KMS-11 (cell line): Measurements from ENCODE around the gene HDAC10.

Source experiments
- H2AFZ ChIP-seq: fragments of 200-600 bp; sonication (generic); 2 replicates; pipeline ENCODE4 v1.6.1; 2016; ENCODE audit warnings: antibody characterized with exemption, mixed run types, low read depth
- H3K27ac ChIP-seq: fragments of 200-600 bp; sonication (generic); 2 replicates; pipeline ENCODE4 v1.6.1; 2016; ENCODE audit warnings: mild to moderate bottlenecking, mixed run types
- H3K27me3 ChIP-seq: fragments of 200-600 bp; sonication (generic); 2 replicates; pipeline ENCODE4 v1.6.1; 2017; ENCODE audit warnings: mild to moderate bottlenecking, low read depth, mixed run types, moderate library complexity; ENCODE audit not compliant: insufficient read depth
- H3K36me3 ChIP-seq: fragments of 200-600 bp; sonication (generic); 2 replicates; pipeline ENCODE4 v1.6.1; 2017; ENCODE audit warnings: mild to moderate bottlenecking, mixed run types; ENCODE audit not compliant: insufficient read depth
- H3K4me1 ChIP-seq: fragments of 200-600 bp; sonication (generic); 2 replicates; pipeline ENCODE4 v1.6.1; 2016; ENCODE audit warnings: mild to moderate bottlenecking, low read depth, mixed run types; ENCODE audit not compliant: poor library complexity, severe bottlenecking
- H3K4me2 ChIP-seq: fragments of 200-600 bp; sonication (generic); 2 replicates; pipeline ENCODE4 v1.7.0; 2016; ENCODE audit warnings: mild to moderate bottlenecking, mixed run types
- H3K4me3 ChIP-seq: fragments of 200-600 bp; sonication (generic); IDR thresholded peaks from 2 replicates; pipeline ENCODE4 v1.6.1; 2017; ENCODE audit warnings: low read depth, low read length, mixed read lengths; ENCODE audit not compliant: insufficient read depth
- H3K79me2 ChIP-seq: fragments of 200-600 bp; sonication (generic); 2 replicates; pipeline ENCODE4 v1.6.1; 2016; ENCODE audit warnings: low read depth, mixed run types; ENCODE audit not compliant: insufficient read depth
- H3K9ac ChIP-seq: fragments of 200-600 bp; sonication (generic); 2 replicates; pipeline ENCODE4 v1.6.1; 2016; ENCODE audit warnings: mild to moderate bottlenecking, mixed run types
- H4K20me1 ChIP-seq: fragments of 200-600 bp; sonication (generic); 2 replicates; pipeline ENCODE4 v1.6.1; 2016; ENCODE audit warnings: mild to moderate bottlenecking, mixed run types; ENCODE audit not compliant: insufficient read depth
- TF ChIP-seq, protein P1 (sequence below): fragments of 200-600 bp; sonication (generic); conservative IDR thresholded peaks from 2 replicates; pipeline ENCODE4 v1.6.1; 2017; ENCODE audit warnings: low read depth, mild to moderate bottlenecking, antibody characterized with exemption, low read length, moderate library complexity, mixed read lengths

Gene HDAC10

DNA sequence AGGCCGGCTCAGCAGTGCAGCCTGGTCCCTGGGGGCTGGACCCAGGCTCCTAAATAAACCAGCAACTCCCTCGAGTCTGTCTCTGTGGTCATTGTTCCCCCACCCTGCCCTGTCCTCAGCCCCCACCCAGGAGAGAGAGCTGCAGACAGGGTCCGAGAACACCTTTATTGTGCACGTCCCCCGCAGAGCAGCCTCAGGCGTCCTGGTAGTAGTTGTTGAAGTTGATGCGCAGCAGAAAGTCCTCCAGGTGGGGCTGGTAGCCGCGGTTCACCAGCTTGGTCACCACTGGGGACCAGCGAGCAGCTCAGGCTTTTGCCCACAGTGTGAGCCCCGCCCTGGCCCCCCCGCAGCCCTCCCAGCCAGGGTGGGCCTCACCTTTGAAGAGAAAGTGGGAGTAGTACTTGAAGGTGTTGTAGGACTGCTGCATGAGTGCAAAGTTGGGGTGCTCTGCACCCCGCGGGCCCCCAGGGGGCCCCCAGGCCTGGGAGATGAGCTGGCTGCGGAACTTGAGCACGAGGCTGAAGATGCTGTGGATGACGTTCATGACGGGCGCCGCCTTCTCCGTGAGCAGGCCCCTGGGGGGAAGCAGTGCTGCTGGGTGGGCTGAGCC lies 33.4 kb downstream of the HDAC10 start:
- Histone ChIP-seq H3K4me3 (no peak overlapping the region), H2AFZ (no peak overlapping the region), H3K27me3 (no peaks in the 10 kb centered on the region), H3K4me2 (no peak overlapping the region), H3K27ac (no peak overlapping the region), H4K20me1 (no peaks in the 10 kb centered on the region), H3K4me1 (no peaks in the 10 kb centered on the region), H3K79me2 (no peaks in the 10 kb centered on the region), H3K9ac (no peak overlapping the region), H3K36me3 (no peaks in the 10 kb centered on the region)
- TF ChIP-seq, protein P1, sequence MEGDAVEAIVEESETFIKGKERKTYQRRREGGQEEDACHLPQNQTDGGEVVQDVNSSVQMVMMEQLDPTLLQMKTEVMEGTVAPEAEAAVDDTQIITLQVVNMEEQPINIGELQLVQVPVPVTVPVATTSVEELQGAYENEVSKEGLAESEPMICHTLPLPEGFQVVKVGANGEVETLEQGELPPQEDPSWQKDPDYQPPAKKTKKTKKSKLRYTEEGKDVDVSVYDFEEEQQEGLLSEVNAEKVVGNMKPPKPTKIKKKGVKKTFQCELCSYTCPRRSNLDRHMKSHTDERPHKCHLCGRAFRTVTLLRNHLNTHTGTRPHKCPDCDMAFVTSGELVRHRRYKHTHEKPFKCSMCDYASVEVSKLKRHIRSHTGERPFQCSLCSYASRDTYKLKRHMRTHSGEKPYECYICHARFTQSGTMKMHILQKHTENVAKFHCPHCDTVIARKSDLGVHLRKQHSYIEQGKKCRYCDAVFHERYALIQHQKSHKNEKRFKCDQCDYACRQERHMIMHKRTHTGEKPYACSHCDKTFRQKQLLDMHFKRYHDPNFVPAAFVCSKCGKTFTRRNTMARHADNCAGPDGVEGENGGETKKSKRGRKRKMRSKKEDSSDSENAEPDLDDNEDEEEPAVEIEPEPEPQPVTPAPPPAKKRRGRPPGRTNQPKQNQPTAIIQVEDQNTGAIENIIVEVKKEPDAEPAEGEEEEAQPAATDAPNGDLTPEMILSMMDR, result no peak

DNA sequence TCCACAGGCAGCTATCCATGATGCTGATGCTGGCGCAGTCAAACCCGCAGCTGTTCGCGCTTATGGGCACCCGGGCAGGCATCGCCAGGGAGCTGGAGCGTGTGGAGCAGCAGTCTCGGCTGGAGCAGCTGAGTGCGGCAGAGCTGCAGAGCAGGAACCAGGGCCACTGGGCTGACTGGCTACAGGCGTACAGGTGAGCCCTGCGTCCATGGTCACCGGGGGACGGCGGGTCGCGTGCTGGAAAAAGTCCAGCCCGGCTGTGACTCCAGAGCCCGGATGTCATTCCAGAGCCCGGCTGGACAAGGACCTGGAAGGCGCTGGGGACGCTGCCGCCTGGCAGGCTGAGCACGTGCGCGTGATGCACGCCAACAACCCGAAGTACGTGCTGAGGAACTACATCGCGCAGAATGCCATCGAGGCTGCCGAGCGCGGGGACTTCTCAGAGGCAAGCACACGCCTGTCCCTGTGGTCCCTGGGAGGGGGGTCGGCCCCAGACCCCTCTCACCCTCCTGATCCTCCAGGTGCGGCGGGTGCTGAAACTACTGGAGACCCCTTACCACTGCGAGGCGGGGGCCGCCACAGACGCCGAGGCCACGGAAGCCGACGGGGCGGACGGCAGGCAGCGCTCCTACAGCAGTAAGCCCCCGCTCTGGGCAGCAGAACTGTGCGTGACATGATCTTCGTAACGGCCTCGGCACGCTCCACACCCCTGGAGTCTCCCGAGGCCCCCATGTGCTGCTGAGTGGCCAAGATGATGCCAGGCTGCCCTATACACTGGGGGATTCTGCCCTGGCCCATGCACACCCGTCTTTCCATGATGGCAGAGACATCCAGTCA lies 34.2 kb downstream of the HDAC10 start:
- no peaks in the 10 kb centered on the region for H3K36me3 ChIP-seq
- no peaks in the 10 kb centered on the region for H4K20me1 ChIP-seq
- no peak overlapping the region for H3K9ac ChIP-seq
- TF ChIP-seq, protein P1, result no peak
- H3K27me3 ChIP-seq, result no peaks in the 10 kb centered on the region
- H3K79me2 ChIP-seq, result no peaks in the 10 kb centered on the region
- no peak overlapping the region for H2AFZ ChIP-seq
- no peak overlapping the region for H3K4me2 ChIP-seq
- no peak overlapping the region for H3K4me3 ChIP-seq
- no peaks in the 10 kb centered on the region for H3K4me1 ChIP-seq
- no peak overlapping the region for H3K27ac ChIP-seq

DNA sequence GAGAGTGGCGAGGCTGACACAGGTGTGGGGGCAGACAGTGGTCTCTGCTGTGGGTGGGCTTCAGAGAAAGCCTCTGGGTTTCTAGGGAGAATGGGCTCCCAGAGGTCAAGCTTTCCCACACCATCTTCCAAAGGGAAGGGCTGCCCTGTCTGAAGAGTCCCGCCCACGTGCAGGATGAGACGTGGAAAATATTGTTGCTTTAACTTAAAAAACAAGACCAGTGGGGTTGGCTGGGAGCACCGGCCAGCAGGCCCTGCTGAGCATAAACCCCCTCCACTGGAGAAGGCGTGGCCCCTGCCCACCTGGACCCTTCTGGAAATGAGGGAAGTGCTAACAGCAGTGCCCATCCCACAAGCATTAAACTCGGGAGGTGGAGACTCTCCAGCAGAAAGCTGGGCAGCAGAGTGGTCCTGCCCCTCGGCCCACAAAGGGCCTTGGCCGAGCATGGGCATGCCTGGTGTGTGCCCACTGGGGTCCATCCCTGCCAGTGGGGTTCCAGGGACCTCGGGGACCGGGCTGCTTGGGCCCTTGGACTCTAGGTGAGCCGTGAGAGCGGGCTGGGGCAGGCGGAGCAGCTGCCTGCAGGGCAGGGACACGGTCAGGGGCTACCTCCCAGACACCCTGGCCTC lies 34.9 kb downstream of the HDAC10 start:
- H3K4me2 ChIP-seq, result no peak overlapping the region
- no peaks in the 10 kb centered on the region for H3K36me3 ChIP-seq
- no peak overlapping the region for H3K9ac ChIP-seq
- H3K27ac ChIP-seq, result no peak overlapping the region
- H4K20me1 ChIP-seq, result no peaks in the 10 kb centered on the region
- no peak overlapping the region for H3K4me3 ChIP-seq
- H3K27me3 ChIP-seq, result no peaks in the 10 kb centered on the region
- H2AFZ ChIP-seq, result no peak overlapping the region
- TF ChIP-seq, protein P1, result no peak
- H3K4me1 ChIP-seq, result no peaks in the 10 kb centered on the region
- H3K79me2 ChIP-seq, result no peaks in the 10 kb centered on the region

DNA sequence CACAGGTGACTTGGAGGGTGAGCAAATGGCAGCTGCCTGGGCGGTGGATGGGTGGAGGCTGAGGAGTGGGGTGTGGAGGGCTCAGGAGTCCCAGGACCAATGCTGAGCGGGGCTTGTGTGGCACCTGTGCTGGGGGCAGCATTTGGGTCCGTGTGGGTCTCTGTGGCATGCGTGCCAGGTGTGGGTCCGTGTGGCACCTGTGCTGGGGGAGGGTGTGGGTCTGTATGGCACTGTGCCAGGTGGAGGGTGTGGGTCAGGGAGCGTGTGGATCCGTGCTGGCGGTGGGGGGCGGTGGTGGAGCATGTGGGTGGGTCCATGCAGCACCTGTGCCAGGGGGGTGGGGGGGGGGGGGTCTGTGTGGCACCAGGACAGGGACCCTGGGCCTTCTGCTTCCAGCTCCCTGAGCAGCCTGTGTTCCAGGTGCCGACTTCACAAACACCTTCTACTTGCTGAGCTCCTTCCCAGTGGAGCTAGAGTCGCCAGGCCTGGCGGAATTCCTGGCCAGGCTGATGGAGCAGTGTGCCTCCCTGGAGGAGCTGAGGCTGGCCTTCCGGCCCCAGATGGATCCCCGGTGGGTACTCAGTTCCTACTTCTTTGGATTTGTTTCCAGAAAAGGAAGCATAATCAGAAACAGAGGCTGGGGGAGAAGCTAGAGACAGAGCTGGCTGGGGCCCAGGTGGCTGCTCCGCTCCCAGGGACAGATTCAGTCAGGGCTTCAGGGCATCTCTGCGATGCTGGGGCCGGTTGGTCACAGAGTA lies 35.6 kb downstream of the HDAC10 start:
- Histone ChIP-seq H3K4me1 (no peaks in the 10 kb centered on the region), H3K4me3 (no peak overlapping the region), H3K36me3 (no peaks in the 10 kb centered on the region), H3K27ac (no peak overlapping the region), H3K27me3 (no peaks in the 10 kb centered on the region), H4K20me1 (no peaks in the 10 kb centered on the region), H3K9ac (no peak overlapping the region), H3K4me2 (no peak overlapping the region), H3K79me2 (no peaks in the 10 kb centered on the region), H2AFZ (no peak overlapping the region)
- TF ChIP-seq, protein P1, result no peak
